HL-60/S4 (cell line): ENCODE measurements around the gene RAB27B.

Experiments used
- in situ Hi-C: fragments of 300-500 bp; cut with MboI; formaldehyde crosslinking; loops from 2 replicates; pipeline ENCODE4 v1.14.3; 2022; ENCODE audit warnings: low sequenced_read_pairs

Gene RAB27B

DNA sequence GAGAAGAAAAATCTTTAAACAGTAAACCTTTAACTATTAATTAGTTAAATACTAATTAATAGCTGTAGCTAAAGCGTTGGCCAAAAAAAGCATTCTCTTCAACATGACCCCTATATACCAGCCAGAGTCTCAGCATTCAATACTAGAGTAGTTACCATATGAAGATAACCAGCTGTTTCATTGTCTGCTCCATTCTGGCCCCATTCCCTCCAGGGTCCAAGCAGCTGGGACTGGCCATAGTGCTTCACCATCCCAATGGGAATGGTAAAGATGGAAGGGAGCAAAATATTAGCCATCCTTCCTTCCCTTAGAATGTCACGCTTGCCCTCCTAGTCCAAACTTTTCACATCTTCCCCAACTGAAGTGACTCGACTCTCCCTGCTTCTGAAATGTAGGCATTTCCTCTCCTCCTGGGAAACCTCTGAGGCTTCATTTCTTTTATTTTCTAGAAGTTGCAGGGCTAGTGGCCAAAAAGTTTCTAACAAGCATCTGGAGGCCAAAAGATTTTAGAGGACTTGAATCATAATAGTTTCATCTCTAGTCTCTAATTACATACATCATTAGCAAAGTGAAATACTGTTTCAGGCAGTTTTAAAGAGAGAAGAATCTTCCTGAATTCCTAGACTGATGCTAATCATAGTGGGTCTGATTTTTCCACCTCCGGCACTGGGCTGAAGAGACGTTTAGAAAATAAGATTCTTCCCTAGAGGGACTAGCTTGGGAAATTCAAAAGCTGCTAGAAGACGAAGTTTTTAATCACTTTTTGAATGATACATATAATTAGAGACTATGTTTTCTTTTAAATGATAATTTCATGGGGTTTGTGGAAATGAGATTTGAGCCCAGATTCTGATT lies 78.3 kb downstream of the RAB27B start:
- in situ Hi-C loops = no loop called here

DNA sequence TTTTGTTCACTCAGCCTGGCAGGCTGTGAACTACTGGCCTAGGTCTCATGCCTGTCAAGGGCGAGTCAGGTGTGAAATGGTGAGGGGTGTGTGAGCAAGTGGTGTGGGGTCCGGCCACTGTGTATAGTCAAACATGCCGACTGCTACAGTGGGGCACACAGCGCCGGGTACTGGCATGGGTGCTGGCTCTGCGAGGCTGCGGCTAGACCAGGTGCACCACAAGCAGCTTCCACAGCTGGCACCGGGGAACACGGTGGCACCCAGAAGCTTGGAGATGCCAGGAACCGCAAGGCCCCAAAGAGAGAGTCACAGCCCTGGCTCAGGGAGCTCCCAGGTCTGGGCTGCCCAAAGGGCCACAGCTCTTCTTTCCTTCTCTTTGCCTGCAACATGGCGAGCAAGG lies 81.3 kb downstream of the RAB27B start:
- in situ Hi-C loops = no loop called here

DNA sequence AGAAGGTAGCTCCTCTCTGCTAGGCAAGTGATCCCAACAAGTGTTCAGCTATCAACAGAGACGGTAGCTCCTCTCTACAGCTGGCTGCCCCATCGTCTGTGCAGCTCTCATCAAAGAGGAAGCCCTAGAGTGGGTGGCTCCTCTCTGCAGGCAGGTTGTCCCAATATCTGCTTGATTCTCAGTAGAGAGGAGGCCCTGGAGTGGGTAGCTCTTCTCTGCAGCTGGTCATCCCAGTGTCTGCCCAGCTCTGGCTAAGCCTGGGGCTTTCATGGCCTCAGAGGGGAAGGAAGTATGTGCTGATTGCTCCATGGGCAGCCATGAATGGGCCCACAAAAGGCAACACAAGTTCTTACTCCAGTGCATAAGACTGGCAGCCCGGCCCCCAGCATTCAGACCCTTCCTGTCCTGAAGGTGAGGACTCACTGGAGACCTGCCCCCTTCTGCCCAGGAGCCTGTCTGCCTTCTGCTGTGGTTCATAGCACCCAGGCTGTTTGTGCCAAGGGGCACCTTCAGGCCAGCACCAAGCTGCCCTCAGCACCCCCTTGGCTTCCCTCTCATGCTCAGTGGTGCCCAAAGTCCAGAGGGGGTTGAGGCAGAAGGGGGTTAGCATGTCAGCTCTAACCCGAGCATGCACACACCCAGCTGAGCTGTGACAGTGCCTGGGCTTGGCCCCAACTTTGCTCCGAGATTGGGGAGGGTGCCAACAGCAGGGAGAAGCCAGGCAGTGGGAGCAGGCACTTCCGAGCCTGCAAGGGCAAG lies 82.1 kb downstream of the RAB27B start:
- in situ Hi-C loops = no loop called here

- in situ Hi-C loops = no loop called here
Observed at GRCh38 chr18:54911551-54911950, 83.3 kb downstream of the RAB27B start.

- in situ Hi-C loops = no loop called here
Observed at GRCh38 chr18:54914816-54915215, 86.5 kb downstream of the RAB27B start.

- in situ Hi-C loops = no loop called here
Observed at GRCh38 chr18:54916507-54916906, 88.2 kb downstream of the RAB27B start.

GRCh38 chr18:54918060-54918459 lies 89.8 kb downstream of the RAB27B start:
- in situ Hi-C loops = no loop called here

DNA sequence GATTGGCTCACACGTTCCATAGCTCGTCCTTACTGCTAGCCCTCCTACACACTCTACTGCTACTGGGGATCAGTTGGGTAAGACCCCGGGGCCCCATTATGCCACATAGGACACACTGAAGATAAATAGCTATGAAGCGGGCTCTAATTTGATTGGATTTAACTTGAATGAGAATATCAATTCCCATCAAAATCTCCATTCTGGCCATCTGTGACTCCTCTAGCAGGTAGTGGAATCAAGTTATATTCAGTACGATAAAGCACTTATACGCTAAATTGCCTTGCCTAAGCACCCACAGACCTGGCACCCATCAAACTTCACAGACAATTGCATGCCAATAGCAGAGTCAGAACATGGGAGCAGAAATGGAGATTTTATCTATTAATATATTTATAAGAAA lies 91.1 kb downstream of the RAB27B start:
- in situ Hi-C loops = no loop called here

DNA sequence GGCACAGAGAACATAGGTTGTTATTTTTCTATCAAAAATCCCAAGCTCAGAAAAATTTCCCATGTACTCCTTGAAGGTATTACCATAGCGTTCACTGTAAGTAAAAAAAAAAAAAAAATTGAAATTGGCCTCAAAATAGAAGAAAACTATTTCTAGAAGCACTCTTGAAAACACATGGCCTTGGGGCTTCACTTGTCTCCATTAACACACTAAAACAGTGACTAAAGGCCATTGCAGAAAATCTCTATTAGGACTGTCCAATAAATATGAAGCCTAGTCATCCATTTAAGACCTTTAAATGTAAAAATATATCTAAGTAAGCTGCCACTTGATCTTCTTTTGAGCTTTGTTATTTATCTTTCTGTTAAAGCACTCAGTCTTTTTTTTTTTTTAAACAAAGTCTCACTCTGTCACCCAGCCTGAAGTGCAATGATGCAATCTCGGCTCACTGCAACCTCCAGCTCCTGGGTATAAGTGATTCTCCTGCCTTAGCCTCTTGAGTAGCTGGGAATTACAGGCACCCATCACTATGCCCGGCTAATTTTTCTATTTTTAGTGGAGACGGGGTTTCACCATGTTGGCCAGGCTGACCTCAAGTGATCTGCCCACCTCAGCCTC lies 95.2 kb downstream of the RAB27B start:
- in situ Hi-C loops = no loop called here

DNA sequence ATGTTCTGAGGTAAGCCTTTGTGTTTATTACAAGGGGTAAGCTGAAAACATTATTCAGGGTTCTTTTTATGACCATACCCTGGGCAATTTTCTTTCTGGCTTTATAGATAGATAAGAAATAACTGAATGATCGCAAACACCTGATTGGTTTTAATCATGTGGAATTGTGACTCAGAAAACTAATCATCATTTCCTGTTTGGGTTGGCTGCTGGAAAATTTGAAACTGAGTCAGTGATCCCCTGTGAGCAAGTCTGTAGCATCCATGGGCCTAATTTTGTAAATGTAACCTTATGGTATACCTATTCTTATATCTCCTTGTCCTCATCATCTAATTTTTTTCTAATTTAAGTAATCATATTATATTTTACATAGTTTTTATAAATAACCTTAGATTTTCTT lies 96.7 kb downstream of the RAB27B start:
- in situ Hi-C loops = no loop called here

DNA sequence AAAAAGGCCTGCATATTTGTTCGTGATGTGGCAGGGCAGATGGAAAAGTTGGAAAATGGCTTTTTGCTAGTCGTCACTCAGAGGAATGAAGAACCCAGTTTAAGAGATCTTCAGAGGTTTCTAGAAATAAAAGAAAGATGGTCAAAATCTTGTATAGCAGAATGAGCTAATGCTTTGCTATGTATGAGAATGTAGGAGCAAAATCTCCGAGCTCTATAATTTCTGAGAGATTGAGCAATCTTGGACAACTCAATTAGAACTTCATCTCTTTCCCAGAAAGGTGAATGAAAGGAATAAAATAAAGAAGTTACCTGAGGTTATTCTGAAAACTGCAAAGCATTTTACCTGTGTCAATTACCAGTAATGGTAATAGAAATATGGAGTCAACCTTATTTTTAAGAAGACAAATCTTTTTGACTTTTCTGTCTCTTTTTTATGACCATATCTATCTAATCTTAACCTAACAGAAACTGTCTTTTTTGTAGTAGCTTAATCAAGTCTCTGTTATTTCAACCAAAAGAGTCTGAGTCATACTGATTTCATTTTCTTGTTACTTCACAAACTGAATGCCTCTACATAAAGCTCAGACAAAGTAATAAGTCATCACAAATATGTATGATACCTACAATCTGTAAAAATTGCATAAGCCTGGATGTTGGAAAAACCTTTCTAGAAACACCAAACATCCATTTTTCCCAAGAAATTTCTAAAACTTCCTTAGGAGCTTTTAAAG lies 98.5 kb downstream of the RAB27B start:
- in situ Hi-C loops = no loop called here

GRCh38 chr18:54928236-54928635 lies 100.0 kb downstream of the RAB27B start:
- in situ Hi-C loops = no loop called here

- in situ Hi-C loops = no loop called here
Observed at GRCh38 chr18:54931152-54931551, 102.9 kb downstream of the RAB27B start.

DNA sequence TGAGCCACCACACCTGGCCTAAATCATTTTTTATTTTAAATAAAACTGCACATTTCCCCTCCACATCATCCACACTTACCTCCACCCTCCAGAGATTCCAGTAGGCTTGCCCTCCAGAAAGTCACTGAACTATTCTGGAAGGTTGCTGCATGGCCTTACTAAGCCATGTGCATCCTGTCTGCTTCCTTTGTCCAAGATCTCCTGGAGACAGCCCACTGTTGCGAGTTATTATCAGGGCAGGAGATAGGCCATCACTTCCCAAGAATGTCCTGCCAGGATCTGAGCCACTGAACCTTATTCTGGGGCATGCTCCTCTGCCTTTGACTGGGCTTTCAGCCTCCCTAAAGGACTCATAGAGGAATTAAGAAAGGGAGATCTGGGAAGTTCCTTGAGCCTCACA lies 104.2 kb downstream of the RAB27B start:
- in situ Hi-C loops = no loop called here

DNA sequence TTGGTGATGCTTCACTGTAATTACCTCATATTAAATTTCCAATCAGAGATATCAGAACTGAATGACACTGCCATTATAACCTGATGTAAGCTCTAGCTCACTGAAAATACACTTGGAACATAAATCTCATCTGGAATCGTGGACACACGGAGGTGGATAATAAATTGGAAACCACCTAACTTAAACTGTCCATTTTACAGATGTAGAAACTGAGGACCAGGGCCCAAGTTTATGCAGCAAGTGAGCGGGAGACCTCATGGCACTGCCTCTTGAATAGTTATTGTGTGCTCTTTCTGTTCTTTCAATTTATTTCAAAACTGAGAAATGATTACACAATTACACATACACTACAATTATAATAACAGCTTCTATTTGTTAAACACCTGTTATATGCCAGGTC lies 110.2 kb downstream of the RAB27B start:
- in situ Hi-C loops = no loop called here

GRCh38 chr18:54939361-54939917 lies 111.2 kb downstream of the RAB27B start:
- in situ Hi-C loops = no loop called here

- in situ Hi-C loops = no loop called here
Observed at GRCh38 chr18:54942144-54942543, 113.9 kb downstream of the RAB27B start.

GRCh38 chr18:54942569-54942968 lies 114.3 kb downstream of the RAB27B start:
- in situ Hi-C loops = no loop called here
